ENCODE measurements around the gene NT5C3B. TPM values are rescaled to one million over a fixed set of nuclear protein-coding genes. Genes with fewer than 3 reads are reported as not detected.
"Not testable (repeated sequence)": the region's sequence is repeated elsewhere in the genome, so short reads cannot be mapped to it uniquely, and the experiment has no call there.

Gene NT5C3B
- total RNA-seq, 1 donor from 2014 or later, result 67.6 TPM

GRCh38 chr17:41777574-41778188, 58.4 kb downstream of the NT5C3B start:
- DNase-seq (ENCODE audit: low read depth), result peak; percentile 70
- H3K4me3 ChIP-seq (ENCODE audit: low read depth, low read length), result peak overlapping the region; percentile 11
- TF ChIP-seq, protein P1, sequence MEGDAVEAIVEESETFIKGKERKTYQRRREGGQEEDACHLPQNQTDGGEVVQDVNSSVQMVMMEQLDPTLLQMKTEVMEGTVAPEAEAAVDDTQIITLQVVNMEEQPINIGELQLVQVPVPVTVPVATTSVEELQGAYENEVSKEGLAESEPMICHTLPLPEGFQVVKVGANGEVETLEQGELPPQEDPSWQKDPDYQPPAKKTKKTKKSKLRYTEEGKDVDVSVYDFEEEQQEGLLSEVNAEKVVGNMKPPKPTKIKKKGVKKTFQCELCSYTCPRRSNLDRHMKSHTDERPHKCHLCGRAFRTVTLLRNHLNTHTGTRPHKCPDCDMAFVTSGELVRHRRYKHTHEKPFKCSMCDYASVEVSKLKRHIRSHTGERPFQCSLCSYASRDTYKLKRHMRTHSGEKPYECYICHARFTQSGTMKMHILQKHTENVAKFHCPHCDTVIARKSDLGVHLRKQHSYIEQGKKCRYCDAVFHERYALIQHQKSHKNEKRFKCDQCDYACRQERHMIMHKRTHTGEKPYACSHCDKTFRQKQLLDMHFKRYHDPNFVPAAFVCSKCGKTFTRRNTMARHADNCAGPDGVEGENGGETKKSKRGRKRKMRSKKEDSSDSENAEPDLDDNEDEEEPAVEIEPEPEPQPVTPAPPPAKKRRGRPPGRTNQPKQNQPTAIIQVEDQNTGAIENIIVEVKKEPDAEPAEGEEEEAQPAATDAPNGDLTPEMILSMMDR (conservative IDR thresholded peaks at IDR 0.05; ENCODE audit: low read depth, low read length), result no peak

GRCh38 chr17:41777157-41777573, 58.9 kb downstream of the NT5C3B start:
- H3K4me3 ChIP-seq (ENCODE audit: low read depth, low read length), result no peak overlapping the region
- TF ChIP-seq, protein P1 (conservative IDR thresholded peaks at IDR 0.05; ENCODE audit: low read depth, low read length), result peak; percentile 70
- DNase-seq (ENCODE audit: low read depth), result peak; percentile 58

GRCh38 chr17:41776262-41776900, 59.7 kb downstream of the NT5C3B start:
- H3K4me3 ChIP-seq (ENCODE audit: low read depth, low read length); DNase-seq (ENCODE audit: low read depth): not testable (repeated sequence)

DNA sequence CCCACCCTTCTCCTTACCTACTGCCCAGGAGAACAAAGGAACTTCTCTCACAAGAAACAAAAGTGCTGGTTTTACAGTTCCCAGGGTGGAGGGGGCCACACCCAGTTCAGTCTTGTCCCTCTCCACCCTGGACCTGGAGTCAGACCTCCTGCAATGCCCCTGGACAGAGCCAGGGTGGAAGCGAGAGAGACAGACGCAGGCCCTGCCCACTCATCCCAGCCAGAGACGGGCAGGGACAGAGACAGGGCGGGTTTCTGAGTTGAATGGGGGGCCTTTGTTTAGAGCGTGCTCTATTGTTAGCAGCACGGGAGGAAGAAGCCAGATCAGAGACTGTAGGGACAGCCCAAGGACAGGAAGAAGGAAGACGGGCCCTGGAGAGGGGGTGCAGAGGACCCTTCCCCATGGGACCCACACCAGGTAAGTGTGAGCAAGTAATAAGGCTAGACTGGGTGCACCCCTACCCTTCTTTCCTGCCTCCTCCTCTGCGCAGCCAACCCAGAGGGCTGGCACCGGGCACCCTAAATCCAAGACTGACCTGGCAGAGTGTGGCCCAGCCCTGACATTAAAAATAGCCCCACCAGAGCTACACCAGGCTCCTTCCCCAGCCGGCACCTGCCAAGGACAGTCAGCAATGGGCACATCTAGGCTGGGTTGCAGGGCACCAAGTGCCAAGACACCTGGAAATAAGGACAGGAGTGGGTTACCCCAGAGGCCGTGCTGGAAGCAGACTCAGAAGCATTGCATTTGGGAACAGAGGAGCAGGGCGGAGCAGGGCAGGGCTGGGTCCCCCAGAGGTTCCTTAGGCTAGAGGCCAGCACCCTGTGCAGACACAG, 60.4 kb downstream of the NT5C3B start:
- TF ChIP-seq, protein P1 (conservative IDR thresholded peaks at IDR 0.05; ENCODE audit: low read depth, low read length), result no peak
- no peak for DNase-seq (ENCODE audit: low read depth)
- H3K4me3 ChIP-seq (ENCODE audit: low read depth, low read length), result no peak overlapping the region

Other genes with a start within 250 kb of the NT5C3B start
- not detected in 2 replicates for gene KRT14, start 249.3 kb downstream of the NT5C3B start, total RNA-seq
- gene KRT16, start 223.5 kb downstream of the NT5C3B start, total RNA-seq, result 2.0 and 4.3 TPM in 2 replicates
- 20.8 and 88.8 TPM in 2 replicates for gene KRT17, start 211.7 kb downstream of the NT5C3B start, total RNA-seq
- gene EIF1, start 147.3 kb downstream of the NT5C3B start, total RNA-seq, result 59.0 and 86.7 TPM in 2 replicates
- gene GAST, start 123.9 kb downstream of the NT5C3B start, total RNA-seq, result not detected in 2 replicates
- gene HAP1, start 101.6 kb downstream of the NT5C3B start, total RNA-seq, result 0.06 and 0.14 TPM in 2 replicates
- 314 and 425 TPM in 2 replicates for gene JUP, start 49.5 kb downstream of the NT5C3B start, total RNA-seq
- 47.8 and 55.5 TPM in 2 replicates for gene P3H4, start 24.3 kb downstream of the NT5C3B start, total RNA-seq
- 106 and 143 TPM in 2 replicates for gene FKBP10, start 23.2 kb downstream of the NT5C3B start, total RNA-seq
- not detected in 2 replicates for gene KLHL10, start 1.6 kb upstream of the NT5C3B start, total RNA-seq
- 12.3 and 13.8 TPM in 2 replicates for gene KLHL11, start 29.2 kb upstream of the NT5C3B start, total RNA-seq
- gene ACLY, start 82.7 kb upstream of the NT5C3B start, total RNA-seq, result 193 and 311 TPM in 2 replicates
- 0.23 and 0.29 TPM in 2 replicates for gene ODAD4, start 94.4 kb upstream of the NT5C3B start, total RNA-seq
- 69.8 and 75.9 TPM in 2 replicates for gene CNP, start 130.6 kb upstream of the NT5C3B start, total RNA-seq
- 57.6 and 66.8 TPM in 2 replicates for gene DNAJC7, start 181.2 kb upstream of the NT5C3B start, total RNA-seq
- 37.7 and 53.3 TPM in 2 replicates for gene NKIRAS2, start 183.9 kb upstream of the NT5C3B start, total RNA-seq
- gene C17orf113, start 214.4 kb upstream of the NT5C3B start, total RNA-seq, result 0.07 and 0.98 TPM in 2 replicates

Data from epithelial cell of proximal tubule (primary cell).